HG02973 (cell line): ENCODE data around the gene PLCB3.

Source experiments
- ATAC-seq: cut with Tn5 transposase; IDR thresholded peaks from one replicate; pipeline ENCODE4 v1.9.1; 2021; ENCODE audit warnings: moderate library complexity; ENCODE audit not compliant: unreplicated experiment

The PLCB3 gene

DNA sequence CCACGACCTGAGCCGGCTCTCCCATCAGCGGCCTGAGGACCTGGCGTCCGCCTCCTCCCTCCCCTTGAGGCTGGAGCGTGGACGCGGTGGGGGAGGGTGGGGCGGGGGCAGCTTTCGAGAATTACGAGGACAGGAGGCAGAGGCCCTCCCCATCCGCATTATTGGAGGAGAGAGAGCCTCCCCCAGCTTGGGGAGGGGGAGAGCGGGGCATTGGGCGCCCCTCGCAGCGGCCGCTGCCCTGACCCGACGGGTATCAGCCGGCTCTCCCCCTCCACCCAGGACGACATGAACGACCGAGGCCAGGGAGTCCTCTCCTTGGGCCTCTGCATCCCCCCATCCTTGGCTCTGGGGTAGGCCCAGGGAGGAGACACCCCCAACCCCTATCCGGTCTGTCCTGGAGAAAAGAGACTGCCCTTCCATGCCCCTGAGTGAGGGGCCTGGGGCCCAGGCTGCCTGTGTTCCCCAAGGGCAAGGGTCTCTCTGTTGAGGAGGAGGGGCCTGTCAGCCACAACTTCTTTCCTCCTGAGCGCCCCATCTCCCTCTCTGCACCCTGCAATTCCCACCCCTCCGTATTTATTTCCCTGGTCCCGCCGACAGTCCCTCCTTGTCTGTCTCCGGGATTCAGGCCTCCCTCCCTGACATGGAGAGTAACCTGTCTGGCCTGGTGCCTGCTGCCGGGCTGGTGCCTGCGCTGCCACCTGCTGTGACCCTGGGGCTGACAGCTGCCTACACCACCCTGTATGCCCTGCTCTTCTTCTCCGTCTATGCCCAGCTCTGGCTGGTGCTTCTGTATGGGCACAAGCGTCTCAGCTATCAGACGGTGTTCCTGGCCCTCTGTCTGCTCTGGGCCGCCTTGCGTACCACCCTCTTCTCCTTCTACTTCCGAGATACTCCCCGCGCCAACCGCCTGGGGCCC, 34.8 kb downstream of the PLCB3 start:
- no peak for ATAC-seq

DNA sequence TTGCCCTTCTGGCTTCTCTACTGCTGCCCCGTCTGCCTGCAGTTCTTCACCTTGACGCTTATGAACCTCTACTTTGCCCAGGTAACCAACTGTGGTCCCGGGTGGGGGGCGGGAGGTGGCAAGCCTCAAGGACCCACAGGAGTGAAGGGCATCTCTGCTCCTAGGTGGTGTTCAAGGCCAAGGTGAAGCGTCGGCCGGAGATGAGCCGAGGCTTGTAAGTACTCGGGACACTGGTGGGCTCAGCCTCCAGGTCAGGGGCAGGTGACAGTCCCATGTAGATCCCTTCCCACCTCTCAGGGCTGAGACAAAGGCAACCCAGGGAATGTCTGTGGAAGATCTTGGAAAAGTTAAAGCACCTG, 35.5 kb downstream of the PLCB3 start:
- no peak for ATAC-seq

DNA sequence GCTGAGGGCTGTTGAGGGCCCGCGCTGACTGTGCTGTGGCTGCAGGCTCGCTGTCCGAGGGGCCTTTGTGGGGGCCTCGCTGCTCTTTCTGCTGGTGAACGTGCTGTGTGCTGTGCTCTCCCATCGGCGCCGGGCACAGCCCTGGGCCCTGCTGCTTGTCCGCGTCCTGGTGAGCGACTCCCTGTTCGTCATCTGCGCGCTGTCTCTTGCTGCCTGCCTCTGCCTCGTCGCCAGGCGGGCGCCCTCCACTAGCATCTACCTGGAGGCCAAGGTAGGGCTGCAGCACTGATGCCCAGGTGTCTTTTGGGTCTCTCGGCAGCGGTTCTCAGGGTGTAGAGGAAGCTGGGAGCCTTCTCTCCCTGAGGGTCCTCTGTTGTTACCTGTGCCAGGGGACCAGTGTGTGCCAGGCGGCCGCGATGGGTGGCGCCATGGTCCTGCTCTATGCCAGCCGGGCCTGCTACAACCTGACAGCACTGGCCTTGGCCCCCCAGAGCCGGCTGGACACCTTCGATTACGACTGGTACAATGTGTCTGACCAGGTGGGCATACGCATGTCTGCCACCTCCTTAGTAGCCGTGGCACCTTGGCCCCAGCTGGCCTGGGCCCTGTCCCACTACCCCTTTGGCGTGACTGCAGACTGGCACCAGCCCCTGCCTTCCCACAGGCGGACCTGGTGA, 36.5 kb downstream of the PLCB3 start:
- no peak for ATAC-seq

DNA sequence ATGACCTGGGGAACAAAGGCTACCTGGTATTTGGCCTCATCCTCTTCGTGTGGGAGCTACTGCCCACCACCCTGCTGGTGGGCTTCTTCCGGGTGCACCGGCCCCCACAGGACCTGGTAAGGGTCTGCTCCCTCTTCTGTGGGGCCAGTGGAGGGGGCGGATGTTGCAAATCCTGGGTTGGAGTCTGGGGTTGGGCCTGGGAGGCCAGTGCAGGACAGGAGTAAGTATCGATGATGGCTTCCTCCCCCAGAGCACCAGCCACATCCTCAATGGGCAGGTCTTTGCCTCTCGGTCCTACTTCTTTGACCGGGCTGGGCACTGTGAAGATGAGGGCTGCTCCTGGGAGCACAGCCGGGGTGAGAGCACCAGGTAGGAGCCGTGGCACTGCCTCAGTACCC, 37.0 kb downstream of the PLCB3 start:
- no peak for ATAC-seq

DNA sequence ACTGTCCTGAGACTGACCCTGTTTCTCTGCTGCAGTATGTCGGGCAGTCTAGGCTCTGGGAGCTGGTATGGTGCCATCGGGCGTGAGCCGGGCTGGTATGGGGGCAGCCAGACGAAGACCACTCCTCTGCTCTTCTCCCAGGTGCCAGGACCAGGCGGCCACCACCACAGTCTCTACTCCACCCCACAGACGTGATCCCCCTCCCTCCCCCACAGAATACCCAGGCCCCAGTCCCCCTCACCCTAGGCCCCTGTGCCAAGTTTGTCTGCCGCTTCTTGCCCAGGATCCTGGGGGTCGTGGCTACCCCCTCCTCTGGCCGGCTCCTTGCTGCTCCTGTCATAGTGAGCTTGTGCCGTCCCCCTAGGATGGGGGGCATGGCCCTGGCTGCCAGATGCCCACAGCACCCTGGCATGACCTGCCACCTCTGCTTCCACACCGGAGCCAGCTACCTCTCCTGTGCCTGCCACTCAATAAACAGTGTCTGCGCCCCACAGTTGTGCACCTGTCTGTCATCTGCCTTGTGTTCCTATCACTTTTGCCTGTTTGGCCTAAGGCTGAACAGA, 37.8 kb downstream of the PLCB3 start:
- ATAC-seq: no peak

DNA sequence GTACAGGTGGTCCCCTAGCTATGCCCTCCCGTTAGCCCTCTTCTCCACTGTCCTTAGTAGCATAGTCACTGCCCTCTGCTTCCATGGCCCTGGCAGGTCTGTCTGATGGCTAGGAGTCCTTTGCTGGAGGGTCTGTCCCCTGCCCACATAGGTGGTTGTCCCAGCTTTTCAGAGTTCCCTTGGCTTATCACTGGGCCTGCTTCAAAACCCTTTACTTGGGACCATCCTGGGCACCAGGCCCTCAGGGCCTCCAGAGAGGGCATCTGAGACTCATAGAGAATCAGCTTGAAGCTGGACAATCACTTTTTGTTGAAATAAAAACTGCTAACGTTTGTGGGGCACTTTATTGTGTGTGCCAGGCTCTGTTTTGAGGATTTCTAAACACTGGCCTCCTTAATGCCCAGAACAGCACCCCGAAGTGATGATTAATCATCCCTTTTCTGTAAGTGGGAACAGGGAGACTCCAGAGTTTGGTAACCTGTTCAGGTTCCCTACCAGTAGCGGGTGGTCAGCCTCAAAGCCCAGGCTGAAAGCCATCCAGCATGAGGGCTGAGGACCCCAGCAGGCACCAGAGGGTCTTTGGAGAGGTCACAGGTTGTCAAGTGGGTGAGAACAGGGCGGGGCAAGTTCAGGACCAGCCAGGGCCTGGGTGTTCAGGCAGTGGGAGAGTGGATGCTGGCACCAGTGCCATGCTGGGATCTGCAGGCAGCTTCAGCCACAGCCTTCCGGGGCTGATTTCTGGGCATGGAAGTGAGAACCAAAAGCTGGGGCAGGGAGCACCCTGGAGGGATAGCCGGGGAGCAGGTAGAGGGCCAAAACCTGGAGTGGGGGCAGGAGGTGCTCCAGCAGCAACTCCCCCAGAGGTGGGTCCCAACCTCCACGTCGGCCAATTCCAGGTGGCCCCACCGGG, 39.3 kb downstream of the PLCB3 start:
- no peak for ATAC-seq

DNA sequence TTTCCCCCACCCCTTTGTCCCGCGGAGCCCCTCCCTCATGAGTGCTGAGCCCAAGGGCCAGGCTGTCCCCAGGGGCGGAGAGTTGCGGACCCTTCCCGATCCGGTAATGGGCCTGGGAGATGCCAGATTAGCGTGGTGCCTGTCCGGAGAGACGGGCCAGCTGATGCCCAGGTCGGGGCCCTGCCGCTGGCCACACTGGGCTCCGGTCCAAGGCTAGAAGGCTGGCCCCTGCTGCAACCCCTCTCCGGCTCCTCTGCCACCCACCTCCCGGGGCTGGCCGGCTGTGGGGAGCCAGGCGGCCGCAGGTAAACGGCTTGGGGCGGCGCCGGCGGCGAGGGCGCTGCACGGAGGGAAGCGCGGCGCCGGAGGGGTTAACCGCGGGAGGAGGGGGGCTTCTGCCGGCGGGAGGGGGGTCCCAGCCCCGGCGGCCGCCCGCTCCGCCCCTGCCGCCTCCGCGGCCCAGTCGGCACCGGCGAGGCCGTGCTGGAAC, 40.0 kb downstream of the PLCB3 start, which contains the start of gene KCNK4:
KCNK4 (plus strand) TSS at position 41 of the 490 bp plus-strand sequence. CDS start 1,717 bp downstream, outside the sequence.
- ATAC-seq: no peak

DNA sequence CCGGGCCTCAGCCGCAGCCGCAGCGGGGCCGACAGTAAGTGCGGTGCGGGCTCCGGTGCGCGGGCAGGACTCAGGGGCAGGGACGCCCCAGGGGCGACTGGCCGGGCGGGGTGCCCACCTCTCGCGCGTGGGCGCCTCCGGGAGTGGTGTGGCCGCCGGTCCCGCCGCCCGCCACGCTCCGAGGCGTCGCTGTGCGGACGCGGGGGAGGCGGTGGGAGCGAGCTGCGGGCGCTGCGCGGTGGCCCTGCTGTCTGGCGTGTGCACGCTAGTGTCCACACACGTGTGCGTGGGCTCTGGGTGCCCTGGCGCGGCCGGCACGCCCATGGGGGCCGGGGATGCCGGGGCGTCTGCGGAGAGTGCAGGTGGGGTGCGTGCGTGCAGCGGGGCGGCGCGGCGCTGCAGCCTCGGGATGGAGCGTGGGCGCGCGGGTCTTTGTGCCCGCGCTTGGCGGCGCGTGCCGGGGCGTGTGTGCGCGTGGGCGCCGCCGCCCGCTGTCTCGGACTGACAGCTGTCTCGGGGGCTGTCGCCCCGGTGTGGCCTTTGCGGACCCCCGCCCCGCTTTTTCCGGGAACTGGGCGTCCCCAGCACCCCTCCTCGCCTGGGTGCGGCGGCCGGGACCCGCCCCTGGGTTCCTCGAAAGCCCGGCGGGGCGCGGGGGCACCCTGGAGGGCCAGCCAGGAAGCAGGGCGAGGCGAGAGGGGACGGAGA, 40.6 kb downstream of the PLCB3 start:
- ATAC-seq: no peak

DNA sequence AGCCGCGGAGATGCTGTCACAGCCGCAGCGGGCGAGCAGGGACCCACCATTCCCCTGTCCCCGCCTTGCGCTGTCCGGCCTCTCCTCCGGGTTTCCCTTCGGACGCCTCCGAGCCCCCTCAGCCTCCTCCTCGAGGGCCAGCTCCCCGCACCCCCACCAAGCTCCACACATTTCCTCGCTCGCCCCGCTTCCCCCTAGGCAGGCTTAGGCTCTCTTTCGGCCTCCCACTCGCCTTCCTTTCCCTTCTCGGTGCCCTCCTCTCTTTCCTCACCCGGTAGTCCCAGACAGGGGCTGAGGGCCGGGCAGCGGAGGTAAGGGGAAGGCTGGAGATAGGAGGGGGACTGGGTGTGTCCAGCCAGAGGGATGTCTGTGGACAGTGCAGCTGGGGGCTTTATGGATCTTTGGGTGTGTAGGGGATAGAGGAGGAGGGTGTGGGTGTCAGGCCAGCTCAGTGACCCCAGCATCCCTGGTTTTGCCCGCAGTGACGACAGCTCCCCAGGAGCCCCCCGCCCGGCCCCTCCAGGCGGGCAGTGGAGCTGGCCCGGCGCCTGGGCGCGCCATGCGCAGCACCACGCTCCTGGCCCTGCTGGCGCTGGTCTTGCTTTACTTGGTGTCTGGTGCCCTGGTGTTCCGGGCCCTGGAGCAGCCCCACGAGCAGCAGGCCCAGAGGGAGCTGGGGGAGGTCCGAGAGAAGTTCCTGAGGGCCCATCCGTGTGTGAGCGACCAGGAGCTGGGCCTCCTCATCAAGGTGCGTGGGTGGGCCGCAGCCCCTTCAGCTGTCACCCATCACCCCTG, 41.3 kb downstream of the PLCB3 start:
- no peak for ATAC-seq

DNA sequence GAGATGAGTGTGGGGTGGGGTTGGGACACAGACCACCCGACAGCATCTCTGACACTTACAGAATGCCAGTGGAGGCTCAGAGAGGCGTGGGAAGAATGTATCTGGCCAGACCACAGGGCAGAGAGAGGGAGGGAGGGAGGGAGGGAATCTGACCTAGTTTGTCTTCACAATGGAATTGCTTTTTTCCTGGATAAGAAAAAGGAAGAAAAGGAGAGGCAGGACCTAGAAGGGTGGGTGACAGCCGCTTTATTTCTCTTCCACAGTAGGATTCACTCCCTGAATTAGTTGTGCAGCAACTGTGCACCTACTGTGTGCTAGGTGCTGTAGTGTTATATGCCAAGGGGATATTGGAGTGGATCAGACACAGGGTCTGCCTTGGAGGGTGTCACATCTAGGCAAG, 43.4 kb downstream of the PLCB3 start:
- ATAC-seq: no peak

DNA sequence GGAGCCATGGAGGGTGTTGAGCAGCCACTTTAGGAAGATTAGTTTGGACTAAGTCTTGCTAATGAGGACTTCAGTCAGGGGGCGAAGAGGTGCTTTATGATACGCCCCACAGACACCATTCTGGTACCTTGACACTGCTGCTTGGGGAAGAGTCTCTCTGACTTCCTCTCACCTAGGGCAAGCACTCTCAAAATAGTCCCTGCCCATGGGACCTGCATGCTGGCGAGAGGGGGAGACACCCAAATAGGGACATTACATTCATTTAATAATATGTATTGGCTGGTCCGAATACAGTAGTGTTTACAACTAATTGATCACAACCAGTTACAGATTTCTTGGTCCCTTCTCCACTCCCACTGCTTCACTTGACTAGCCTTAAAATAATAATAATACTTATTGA, 44.4 kb downstream of the PLCB3 start:
- no peak for ATAC-seq

DNA sequence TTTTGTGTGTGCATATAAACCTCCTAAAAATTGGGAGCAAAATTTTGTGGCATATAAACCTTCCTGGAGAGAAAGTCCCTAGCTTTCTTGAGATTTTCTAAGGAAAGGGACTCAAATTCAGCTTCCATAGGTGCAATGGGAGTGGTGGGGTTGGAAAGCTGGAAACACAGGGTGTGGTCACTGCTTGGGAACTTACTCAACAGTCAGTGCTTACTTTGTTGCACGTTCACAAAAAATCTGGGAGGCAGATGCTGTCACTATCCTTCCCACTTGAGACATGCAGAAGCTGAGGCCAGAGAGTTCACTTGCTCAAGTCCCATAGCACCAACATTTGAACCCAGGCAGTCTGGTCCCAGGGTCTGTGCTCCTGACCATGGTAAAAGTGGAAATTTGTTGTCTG, 44.9 kb downstream of the PLCB3 start:
- no peak for ATAC-seq

DNA sequence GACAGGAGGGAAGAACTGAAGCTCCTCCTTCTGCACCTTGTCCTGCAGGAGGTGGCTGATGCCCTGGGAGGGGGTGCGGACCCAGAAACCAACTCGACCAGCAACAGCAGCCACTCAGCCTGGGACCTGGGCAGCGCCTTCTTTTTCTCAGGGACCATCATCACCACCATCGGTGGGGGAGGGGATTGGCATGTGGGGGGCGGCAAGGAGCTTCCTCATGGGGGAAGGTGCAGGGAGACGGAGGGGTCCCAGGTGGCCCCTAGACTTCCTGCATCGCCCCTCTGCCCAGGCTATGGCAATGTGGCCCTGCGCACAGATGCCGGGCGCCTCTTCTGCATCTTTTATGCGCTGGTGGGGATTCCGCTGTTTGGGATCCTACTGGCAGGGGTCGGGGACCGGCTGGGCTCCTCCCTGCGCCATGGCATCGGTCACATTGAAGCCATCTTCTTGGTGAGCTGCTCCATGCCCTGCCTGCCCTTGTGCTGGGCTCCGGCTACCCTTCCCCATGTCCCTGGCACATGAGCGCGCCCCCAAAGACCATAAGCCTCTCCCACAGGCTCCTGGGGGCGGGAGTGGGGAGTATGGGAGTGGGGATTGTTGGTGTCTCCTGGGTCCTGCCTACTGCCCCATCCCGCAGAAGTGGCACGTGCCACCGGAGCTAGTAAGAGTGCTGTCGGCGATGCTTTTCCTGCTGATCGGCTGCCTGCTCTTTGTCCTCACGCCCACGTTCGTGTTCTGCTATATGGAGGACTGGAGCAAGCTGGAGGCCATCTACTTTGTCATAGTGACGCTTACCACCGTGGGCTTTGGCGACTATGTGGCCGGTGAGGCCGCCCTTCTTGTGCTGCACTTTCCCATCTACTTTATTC, 45.7 kb downstream of the PLCB3 start:
- no peak for ATAC-seq

DNA sequence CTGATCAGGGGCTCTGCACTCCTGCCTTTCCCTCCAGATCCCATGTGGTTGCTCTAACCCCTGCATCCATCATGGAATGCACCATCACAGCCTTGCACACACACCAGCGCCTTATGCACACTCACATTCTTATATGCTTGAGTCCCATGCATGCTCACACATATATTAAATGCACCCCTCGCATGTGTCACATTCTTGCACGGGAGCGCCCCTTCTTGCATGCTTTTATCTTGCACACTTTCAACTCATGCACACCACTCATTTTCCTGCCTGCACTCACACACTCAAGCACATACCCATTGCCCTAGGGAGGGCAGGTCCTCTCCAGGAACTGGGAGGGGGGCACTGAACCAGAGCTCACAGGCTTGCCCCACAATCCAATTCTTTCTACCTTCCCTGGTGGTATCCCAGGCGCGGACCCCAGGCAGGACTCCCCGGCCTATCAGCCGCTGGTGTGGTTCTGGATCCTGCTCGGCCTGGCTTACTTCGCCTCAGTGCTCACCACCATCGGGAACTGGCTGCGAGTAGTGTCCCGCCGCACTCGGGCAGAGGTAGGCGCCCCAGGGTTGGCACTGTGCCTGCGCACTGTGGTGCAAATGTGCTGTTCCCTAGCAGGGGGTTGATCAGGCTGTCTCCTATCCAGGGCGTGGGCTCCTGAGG, 46.5 kb downstream of the PLCB3 start:
- ATAC-seq: no peak

DNA sequence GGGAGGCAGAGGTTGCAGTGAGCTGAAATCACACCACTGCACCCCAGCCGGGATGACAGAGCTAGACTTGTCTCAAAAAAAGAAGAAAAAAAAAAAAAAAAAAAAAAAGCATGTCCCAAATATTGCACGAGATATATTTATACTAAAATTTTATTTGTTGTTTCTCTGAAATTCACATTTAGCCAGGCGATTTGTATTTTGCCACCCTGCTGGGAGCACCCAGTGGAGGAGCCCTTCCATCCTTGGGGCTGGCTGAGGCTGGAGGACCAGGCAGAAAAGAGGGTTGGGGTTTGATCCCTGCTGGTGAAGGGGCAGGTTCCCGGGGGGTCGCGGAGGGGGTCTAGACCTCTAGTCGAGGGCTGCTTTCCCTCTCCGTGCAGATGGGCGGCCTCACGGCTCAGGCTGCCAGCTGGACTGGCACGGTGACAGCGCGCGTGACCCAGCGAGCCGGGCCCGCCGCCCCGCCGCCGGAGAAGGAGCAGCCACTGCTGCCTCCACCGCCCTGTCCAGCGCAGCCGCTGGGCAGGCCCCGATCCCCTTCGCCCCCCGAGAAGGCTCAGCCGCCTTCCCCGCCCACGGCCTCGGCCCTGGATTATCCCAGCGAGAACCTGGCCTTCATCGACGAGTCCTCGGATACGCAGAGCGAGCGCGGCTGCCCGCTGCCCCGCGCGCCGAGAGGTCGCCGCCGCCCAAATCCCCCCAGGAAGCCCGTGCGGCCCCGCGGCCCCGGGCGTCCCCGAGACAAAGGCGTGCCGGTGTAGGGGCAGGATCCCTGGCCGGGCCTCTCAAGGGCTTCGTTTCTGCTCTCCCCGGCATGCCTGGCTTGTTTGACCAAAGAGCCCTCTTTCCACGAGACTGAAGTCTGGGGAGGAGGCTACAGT, 47.9 kb downstream of the PLCB3 start:
- no peak for ATAC-seq

DNA sequence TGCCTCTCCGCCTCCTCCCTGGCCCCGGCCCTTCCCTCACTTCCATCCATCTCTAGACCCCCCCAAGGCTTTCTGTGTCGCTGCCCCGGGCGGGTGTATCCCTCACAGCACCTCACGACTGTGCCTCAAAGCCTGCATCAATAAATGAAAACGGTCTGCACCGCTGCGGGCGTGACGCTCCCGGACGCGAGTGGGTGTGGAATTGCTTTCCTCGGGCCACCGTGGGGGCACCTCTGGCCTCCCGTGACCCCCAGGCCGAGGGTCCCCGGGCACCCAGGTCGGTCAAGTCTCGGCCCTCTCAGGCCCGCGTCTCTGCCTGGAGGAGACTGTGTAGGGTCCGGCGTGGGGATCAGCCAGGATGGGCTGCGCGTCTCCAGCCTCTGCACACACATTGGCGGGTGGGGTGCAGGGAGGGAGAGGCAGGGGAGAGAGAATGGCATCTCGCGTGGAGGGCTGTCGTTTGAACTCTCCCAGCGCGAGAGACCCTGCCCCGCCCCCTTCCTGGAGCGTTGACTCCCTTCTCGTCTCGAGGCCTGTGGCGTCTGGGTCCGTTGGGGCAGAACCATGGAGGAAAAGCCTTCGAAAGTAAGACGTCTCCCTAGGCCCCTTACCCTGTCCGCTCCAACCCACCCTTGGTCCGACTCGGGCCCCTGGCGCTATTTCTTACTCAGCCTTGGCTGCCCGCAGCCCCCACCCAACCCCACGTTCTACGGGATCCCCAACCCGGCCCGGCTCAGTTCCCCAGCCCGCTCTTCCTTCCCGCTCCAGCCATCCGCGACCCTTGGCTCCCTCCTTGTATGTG, 48.7 kb downstream of the PLCB3 start, which contains the start of gene CATSPERZ:
CATSPERZ (plus strand) TSS at position 512 of the 802 bp plus-strand sequence; CDS start at position 565, 53 bp downstream.
- no peak for ATAC-seq
